HuH-7.5 (cell line): ENCODE results near the gene TMEFF1.
"Not testable (repeated sequence)": the region's sequence is repeated elsewhere in the genome, so short reads cannot be mapped to it uniquely, and the experiment has no call there.

ENCODE experiments used
- DNase-seq: peaks from one replicate; pipeline ENCODE4 v3.0.0; 2011; ENCODE audit warnings: low spot score

The TMEFF1 gene, protein sequence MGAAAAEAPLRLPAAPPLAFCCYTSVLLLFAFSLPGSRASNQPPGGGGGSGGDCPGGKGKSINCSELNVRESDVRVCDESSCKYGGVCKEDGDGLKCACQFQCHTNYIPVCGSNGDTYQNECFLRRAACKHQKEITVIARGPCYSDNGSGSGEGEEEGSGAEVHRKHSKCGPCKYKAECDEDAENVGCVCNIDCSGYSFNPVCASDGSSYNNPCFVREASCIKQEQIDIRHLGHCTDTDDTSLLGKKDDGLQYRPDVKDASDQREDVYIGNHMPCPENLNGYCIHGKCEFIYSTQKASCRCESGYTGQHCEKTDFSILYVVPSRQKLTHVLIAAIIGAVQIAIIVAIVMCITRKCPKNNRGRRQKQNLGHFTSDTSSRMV

DNA sequence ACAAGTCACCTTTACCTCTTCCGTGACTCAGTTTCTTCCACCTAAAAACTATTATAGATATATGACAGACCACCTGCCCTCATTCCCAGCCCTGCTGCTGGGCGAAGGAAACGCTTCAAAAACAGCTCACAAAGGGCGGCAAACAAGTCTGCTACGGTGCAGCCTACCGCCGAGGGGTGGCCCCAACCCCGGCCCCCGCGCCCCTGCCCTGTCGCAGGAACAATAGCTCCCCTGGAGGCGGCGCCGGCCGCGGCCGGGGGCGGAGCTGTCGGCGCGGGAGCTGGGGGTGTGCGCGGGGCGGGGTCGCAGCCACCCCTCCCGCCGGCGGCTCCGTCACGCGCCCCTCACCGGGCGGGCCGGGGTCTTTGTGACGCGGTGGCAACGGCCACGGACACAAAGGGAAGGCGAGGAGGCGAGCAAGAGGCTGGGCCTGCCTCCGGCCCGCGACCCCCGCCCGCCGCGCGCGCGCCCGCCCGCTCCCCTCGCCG is at the start of gene TMEFF1:
Gene TMEFF1 (plus strand): TSS at position 362 of the 488 bp plus-strand sequence. CDS start 396 bp downstream, outside the sequence.
- peak; percentile 85 for DNase-seq

DNA sequence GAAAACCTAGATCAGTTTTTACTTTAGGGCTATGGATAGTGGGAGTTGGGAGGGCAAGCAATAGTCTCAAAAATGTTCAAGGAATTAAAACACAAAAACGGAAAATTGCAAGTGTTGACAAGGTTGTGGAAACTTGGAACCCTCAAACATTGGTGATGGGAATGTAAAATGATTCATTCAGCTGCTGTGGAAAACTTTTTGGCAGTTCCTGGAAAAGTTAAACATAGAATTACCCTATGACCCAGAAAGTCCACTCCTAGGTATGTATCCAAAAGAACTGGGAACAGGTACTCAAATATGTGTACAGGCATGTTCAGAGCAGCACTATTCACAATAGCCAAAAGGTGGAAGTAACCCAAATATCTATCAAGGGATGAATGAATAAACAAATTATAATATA is 47.2 kb upstream of the TMEFF1 start:
- DNase-seq: no peak

DNA sequence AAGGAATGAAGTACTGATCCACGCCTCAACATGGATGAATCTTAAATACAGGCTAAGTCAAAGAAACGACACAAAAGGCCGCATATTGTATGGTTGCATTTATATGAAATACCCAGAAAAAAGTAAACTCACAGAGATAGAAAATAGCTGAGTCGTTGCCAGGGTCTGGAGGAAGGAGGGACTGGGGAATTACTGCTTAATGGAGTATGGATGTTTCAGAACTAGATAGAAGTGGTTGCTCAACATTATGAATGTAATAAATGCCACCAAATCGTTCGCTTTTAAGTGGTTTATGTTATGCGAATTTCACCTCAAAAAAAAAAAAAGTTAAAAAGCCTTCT is 46.8 kb upstream of the TMEFF1 start:
- no peak for DNase-seq

DNA sequence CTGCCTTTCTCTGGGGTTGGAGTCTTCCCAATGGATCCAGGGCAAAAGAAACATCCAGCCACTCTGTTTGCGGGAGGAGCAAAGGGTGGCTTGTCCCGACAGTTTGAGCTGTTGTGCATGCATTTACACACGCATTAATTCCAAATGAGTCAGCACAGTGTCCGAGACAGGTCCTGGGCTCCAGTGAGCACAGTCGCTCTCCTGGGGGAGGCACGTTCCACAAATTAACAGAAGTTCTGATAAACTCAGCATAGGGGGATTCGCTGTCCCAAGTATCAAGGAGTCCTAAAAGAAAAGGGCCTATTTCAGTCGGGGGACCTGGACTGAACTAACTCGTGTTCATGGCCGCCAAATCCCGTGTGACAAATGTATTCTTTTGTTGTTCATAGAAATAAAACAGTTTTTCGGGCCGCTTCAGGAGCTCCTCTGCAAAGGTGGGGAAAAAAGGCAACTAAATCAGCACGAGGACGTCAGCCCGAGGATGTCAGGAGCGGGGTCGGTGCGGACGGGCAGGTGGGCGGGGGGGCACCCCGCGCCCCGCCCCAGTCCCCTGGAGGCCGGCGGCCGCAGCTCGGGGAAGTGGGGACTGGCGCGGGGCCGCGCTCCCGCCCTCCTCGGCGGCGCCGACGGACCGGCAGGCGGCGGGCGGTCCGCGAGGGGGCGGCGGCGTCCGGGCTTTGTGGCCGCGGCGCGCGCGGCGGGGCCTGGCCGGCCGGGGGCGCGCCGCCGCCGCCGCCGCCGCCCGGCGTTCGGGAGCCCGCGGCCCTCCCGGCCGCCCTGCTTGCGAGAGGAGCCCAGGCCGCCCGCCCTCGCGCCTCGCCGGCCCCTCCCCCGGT is 46.2 kb upstream of the TMEFF1 start, which contains the start of gene MSANTD3:
Gene MSANTD3 (plus strand): TSS at position 614 of the 836 bp plus-strand sequence. CDS start 14,796 bp downstream, outside the sequence.
- DNase-seq: peak; percentile 73

DNA sequence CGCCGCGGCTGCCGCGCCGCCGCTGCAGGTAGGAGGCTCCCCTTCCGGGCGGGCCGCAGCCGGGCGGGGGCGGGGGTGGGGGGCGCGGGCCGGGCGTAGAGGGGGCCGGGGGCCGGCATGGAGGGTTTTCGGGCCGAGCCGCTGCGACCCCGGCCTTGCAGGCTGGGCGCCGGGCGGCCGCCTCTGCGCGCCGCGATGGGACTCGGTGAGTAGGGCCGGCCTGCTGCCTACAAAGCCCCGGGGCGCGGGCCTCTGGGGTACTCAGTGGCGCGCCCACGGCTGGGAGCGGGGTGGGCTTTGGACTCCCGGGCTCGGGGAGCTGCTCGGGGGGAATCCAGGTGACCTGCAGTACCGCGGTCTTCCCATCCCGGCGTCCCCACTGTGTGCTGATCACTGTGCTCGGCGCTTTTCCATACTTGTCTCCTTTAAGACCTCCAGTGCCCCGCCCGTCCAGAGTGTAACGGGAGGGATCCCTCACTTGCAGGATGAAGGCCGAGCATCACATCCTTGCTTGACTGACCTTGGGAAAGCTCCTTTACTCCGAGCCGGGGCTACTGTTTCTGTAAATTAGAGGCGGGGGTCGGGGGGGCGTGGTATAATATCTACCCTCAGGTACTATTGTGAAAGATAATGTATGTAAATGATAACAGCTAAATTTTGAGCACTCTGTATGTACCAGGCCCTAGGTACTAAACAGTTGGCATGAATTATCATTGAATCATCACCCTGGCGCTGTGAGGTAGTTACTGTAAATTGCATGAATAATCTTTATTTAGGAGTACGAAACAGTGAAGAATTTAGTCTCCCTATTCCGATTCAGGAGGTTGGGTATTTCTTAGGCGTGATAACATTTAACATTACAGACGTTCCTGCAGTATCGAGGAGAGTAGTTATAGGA is 45.3 kb upstream of the TMEFF1 start:
- peak; percentile 56 for DNase-seq

DNA sequence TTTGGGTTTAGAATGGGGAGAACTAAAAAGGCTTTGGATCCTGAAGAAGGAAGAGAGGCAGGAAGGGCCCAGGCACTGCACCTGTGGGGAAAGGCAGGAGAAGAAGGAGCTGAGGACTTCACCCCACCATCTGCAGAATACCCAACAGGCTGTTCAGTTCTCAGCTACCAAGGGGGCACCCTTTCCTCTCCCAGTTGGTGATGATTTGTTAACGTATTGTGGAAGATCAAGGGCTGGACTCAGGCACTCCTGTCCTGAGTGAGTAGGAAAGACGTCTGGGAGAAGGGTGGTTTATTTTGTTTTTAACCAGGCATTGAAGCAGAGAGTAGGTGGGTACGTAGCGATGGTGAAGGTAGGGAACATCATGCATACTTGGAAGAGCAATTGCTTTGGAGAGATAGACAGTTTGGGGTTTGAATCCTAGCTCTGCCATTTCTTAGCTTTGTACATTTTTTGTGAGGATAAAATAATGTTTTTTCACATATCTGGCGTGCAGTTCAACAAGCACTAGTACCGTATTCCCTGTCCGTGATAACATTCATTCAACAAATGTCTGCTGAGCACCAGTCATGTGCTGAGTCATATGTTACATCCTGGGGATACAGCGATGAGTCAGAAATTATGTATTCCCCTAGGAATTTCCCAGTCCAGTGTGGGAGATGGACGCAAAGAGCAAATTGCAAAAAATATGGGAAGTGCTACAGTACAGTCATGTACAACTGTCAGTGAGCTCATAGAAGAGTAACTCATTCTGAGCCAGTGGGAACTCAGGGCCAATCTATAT is 43.9 kb upstream of the TMEFF1 start:
- peak; percentile 42 for DNase-seq

DNA sequence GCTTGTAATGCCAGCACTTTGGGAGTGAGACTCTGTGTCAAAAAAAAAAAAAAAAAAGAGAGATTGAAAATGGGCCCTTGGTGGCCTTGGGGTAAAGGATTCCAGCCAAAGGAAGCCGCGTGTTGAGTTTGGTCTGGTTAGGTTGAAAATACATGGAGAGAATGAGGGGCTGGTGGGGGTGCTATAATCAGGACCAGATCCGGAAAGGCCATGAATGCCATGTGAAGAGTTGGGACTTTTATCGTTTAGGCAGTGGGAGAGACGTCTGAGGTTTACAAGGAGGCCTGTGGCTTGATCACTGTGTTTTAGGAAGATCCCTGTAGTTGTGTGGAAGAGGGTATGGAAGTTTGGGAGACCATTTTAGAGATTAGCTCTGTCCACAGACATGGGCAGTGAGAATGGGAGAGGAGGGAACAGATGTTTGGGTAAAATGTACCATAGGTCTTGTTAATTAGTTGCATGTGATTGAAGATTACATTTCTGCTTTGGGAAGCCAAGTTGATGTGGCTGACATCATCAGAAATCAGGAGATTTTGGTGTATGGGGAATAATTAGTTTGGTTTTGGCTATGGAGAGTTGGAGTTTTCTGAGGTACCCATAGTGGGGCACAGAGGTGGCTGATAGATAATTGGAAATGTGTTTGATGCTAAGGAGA is 42.5 kb upstream of the TMEFF1 start:
- no peak for DNase-seq

DNA sequence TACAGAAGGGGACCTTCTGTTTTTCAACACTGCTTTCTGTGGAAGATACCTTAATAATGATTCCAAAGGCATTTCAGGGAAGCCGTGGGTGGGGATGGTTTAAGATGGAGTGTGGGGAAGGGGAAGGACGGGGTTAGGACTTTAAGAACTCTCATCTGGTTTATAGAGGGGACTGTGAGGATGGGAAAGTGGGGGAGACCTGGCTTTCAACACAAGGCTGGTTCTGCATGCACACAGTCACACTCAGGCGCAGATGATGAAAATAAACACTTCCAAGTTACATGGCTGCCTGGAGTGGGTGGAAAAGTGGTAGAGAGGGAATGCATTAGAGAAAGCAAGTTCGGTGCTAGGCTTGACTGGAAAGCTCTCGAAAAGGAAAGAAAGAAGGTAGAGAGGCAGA is 41.1 kb upstream of the TMEFF1 start:
- no peak for DNase-seq

DNA sequence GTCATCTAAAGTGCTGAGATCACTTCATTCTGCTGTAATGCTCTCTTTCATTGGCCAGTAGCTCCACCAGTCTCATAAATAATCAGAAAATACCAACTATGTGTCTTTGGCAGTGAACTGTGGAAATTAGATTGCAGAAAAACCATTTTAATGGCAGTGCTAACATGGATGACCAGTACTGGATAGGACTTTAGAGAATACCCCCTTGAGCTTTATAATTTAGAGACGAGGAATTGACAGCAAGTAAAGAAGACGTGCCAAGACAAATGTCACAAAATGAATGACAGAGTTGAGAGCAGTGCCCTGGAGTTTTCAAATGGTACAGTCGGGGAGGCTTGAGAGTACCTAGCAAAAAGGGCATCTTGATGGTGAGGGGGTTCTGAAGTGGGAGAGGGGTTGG is 40.2 kb upstream of the TMEFF1 start:
- DNase-seq: no peak

DNA sequence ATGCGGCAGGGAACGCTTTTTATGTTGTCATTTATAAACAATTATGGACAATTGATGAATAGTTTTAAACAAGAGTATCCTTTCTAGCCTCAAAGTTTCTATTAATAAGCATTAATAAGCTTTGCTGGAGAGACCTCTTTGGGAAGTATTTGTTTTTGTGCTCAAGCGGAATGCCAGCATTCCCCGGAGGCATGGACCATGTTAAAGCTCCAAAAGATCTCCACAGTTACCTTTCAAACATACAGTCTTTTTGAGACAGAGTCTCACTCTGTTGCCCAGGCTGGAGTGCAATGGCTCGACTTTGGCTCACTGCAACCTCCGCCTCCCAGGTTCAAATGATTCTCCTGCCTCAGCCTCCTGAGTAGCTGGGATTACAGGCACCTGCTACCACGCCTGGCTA is 36.4 kb upstream of the TMEFF1 start:
- no peak for DNase-seq

DNA sequence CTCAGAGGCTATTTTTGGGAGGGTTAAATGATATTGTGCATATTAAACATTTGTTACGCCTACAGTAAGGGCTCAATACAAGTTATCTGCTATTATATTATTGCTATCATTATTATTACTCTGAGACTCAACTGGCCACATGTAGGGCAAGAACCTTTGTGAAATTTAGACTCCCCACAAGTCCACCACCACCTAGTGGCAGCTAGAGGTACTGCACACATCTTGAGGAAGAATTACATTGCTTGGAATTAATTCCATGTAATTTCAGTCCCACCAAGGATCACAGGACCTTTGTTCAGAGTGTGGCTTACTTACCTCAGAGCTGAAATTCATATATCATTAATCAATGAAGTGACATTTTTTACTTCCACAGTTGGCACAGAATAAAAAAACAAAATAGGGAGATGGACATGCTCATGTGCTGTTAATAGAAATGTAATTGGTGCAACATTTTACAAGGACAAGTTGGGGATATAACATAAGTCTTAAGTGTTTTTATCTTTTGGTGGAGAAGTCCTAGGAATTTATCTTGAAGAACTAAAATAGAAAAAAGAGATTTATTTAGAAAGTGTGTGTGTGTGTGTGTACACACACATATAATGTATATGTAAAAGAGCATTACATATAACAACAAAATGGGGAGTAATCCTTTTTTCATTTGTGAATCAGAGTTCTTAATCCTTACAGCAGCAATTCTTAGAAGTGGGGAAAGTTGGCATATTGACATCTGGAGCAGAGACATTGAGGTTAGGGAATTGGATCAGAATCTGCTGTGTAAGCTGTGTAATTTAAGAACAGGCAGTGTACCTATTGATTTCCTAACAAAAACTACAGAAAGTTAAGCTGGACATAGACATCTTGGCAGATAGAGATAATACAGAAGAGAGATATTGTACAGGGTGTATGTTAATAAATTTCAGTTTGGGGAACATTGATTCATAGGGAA is 34.8 kb upstream of the TMEFF1 start:
- peak; percentile 30 for DNase-seq

DNA sequence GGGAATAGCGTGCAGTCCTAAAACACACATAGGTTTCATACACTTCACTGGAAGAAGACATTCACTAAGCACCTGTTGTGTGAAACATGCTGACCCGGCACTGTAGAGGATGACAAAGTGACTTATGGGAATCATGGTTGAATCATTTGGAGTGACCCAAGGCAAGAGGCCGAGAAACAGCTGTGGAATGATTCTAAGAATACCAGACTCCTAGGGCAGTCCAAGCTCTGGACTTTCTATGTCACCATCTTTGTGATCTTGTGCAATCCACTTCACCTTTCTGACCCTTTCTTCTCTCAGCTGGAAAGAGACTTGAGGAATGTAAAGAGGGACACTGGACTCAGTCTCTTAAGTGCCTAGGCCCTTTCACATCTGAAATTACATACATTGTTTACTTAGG is 32.9 kb upstream of the TMEFF1 start:
- no peak for DNase-seq

DNA sequence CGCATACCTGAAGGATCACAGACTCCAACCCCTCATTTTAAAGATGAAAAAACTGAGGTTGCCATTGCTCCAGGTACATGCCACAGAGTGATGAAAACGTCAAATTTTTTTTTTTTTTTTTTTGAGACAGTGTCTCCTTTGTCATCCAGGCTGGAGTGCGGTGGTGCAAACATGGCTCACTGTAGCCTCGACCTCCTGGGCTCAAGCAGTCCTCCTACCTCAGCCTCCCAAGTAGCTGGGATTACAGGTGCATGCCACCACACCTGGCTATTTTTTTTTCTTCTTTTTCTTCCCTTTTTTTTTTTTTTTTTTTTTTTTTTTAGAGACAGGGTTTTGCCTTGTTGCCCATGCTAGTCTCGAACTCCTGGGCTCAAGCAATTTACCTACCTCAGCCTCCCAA is 32.5 kb upstream of the TMEFF1 start:
- DNase-seq: not testable (repeated sequence)

DNA sequence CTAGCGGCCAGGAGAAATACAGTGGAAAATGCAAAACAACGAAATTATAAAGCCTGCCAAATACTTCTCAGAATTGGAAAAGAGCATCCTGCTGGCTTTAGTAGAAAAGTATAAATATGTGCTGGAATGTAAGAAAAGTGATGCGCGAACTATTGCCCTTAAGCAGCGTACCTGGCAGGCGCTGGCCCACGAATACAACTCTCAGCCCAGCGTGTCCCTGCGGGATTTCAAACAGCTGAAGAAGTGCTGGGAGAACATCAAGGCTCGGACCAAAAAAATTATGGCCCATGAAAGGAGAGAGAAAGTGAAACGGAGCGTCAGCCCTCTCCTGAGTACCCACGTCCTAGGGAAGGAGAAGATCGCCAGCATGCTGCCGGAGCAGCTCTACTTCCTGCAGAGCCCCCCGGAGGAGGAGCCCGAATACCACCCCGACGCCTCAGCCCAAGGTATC is 31.0 kb upstream of the TMEFF1 start:
- no peak for DNase-seq

DNA sequence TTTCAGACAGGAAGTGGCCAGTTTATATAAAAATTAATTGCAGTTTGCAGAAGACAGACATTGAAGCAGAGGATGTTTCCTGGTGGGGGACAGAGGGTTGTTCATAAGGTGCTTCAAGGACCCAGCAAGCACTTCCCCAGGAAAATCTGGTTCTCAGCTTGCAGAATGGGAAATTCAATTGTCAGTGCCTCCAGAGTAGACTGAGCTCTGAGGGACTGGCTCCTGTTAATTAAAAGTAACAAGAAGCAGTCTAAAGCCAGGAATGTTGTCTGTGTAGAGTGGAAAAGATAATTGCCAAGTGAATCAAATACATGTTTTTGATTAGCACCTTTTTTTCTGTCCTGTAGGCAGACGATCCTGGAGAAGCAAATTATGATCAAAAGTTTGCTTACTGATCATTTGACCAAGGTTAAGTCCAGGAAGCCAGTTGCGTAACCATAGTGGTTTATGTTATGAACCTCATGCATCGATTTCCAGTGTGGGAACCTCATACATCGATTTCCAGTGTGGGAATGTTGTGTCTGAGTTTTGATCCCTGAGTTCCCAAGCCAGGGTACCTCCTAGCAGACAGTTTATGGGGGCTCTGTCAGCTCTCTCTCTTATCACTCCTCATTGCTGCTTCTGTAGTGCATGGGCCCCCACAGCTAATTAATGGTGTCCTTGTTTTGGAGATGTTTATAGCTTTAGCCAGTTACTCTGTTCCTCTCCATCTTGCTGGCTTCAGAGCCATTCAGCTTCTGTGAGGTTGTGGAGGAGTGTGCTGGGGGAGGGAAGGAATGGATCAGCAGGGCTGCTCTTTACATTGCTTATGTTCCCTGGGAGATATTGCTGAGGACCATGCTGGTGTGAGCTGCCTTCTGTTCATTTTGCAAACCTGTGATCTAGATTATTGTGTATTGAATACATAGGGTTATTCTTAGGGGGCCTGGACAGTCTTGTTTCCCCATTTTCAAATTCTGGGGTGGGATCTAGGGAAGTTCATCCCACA is 28.9 kb upstream of the TMEFF1 start:
- DNase-seq: peak; percentile 25

DNA sequence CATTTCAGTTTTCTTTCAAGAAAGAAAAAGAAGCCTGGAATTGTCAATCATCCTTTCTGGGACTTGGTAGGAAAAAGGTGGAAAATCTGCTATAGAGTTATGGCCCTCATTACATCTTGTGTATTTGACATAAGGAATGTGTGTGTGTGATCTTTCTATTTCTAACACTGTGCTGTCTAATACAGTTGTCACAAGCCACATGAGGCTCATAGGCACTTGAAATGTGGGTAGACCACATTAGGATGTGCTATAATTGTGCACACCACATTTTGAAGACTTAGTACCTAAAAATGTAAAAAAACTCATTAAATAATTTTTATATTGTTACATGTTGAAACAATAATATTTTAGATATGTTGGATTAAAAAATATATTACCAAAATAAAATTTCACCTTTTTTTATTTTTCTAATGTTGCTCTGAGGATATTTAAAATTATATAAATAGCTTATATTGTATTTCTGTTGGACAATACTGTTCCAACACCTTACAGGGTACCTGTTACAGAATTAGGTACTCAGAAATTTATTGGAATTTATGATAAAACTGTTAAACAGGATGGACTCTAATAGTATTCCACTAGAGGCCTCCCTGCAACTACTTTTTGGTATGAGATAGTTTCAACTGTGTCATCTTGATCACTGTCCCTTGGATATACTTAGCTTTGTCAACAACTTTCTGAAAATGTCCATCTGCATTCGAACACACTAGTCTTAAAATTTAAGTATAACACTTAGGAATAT is 27.6 kb upstream of the TMEFF1 start:
- no peak for DNase-seq

DNA sequence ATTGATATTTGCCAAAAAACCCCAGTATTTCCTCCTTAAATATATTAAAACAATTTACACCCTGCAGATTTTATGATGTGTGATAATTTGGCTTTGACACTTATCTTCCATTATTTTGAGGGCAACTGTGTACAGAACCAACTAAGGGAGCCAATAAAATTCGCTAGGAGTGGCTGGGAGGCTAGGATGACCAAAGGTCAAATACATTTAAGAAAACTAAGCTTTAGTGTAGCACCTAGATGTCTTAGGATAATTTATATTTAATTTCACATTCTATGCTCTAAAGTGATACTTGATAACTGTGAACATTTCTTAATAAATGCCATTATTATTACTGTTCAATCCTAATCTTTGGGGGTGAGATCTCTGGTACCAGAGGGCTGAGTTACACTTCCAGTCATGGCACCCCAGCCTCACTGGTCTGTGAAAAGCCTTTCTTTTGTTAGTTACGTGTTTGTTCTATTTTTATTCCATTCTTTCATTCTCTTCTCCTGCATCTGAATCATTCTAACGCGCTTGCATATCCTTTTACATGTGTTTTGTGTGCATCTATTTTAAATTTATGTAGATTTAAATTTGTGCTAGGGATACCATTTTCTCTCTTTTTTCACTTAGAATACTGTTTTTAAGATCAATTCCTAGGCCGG is 26.9 kb upstream of the TMEFF1 start:
- DNase-seq: no peak
